ENCODE measurements around the gene CACNA2D4. TPM values are rescaled to one million over a fixed set of nuclear protein-coding genes. Genes with fewer than 3 reads are reported as not detected.

Gene CACNA2D4
- total RNA-seq, 1 experiment from 2014 or later = 1.7 TPM

DNA sequence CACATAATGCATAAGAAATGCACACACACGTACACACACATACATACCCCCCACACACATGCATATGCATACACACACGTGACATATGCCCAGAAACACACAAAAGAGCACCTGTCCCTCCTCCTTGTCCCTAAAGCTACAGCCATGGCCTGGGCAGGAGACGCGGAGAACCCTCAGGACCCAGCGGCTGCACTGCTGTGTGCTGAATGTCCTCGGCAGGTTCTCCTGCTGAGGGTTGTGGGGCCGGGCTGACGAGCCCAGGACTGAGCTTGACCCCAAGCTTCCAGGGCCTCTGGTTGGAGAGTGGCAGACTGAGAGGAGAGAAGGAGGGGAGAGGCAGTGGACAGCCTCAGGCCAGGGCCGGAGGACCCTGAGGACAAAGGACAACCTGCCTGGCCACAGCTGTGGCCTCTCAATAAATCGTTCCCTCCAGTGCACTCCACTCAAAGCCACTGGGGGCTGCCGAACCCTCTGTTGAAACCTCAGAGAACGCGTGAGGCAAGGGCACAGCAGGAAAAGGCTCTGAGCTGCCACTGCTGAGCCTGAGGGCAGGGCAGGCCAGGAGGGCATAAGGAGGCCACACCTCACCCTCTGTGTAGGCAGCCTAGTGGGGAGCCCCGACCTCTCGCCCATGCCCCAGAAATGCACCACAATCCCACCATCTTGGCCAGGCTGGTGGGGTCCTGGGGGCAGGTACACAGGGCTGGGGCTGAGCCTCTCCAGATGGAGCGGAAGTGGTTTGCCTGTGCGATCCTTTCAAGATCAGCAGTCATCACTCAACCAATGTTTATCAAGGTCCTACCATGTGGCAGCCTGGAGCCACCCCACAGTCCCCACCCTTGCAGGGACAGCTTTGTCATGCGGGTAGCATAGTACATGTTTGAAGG is 3.1 kb downstream of the CACNA2D4 start (continued):
- TF ChIP-seq EGR1 (IDR thresholded peaks at IDR 0.05; ENCODE audit: low read depth) = no peak
- TF ChIP-seq TCF7L2 (IDR thresholded peaks at IDR 0.05; ENCODE audit: borderline replicate concordance, extremely low read depth, insufficient read depth, insufficient read length) = no peak
- TF ChIP-seq, protein P1, sequence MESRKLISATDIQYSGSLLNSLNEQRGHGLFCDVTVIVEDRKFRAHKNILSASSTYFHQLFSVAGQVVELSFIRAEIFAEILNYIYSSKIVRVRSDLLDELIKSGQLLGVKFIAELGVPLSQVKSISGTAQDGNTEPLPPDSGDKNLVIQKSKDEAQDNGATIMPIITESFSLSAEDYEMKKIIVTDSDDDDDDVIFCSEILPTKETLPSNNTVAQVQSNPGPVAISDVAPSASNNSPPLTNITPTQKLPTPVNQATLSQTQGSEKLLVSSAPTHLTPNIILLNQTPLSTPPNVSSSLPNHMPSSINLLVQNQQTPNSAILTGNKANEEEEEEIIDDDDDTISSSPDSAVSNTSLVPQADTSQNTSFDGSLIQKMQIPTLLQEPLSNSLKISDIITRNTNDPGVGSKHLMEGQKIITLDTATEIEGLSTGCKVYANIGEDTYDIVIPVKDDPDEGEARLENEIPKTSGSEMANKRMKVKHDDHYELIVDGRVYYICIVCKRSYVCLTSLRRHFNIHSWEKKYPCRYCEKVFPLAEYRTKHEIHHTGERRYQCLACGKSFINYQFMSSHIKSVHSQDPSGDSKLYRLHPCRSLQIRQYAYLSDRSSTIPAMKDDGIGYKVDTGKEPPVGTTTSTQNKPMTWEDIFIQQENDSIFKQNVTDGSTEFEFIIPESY (IDR thresholded peaks at IDR 0.05; ENCODE audit: extremely low read depth, insufficient replicate concordance, low read length) = no peak
- no peak for TF ChIP-seq MAX (IDR thresholded peaks at IDR 0.05)

GRCh38 chr12:1914114-1914911 is 4.1 kb downstream of the CACNA2D4 start:
- no peak overlapping the region for H2AFZ ChIP-seq (ENCODE audit: low read depth, low read length, poor library complexity, severe bottlenecking)
- no peaks in the 10 kb centered on the region for H4K20me1 ChIP-seq (ENCODE audit: insufficient read depth)
- no TSS peak for BruUV-seq (replicated peaks)
- no peaks in the 10 kb centered on the region for H3K36me3 ChIP-seq (ENCODE audit: control insufficient read depth in 1 of 2, insufficient read depth in 2 of 2, low read length in 2 of 2)
- no peaks in the 10 kb centered on the region for H3K9me2 ChIP-seq (ENCODE audit: insufficient read depth)
- no peaks in the 10 kb centered on the region for H3K27me3 ChIP-seq (ENCODE audit: insufficient read depth, low read length)
- H3K4me2 ChIP-seq (ENCODE audit: low read length) = no peak overlapping the region
- no peak for DNase-seq (ENCODE audit: low read depth, low spot score)
- RAD21 ChIA-PET (ENCODE audit: low non-redundant PET in 1 of 2, low total read pairs in 2 of 2, uncharacterized antibody in 2 of 2, unreplicated experiment in 2 of 2) = no interaction called here
- no peaks in the 10 kb centered on the region for H3K79me2 ChIP-seq (ENCODE audit: insufficient read depth, low read length)
- peaks cover 0 to 7% of the 10 kb centered on the region in 2 experiments; a peak in 1 of 4 replicates for H3K4me1 ChIP-seq (ENCODE audit: control insufficient read depth in 1 of 2, insufficient read depth in 2 of 2, low read length in 2 of 2)
- no peaks in the 10 kb centered on the region for H3K9me3 ChIP-seq (ENCODE audit: control insufficient read depth in 1 of 2, insufficient read depth in 1 of 2, low read depth in 1 of 2, low read length in 2 of 2)
- ATAC-seq = no peak
- no peak overlapping the region for H3K9ac ChIP-seq (ENCODE audit: low read length)
- no peak overlapping the region for H3K27ac ChIP-seq (ENCODE audit: low read depth, low read length)
- intact Hi-C loops (cut with micrococcal nuclease) = no loop called here
- CTCF ChIA-PET = no interaction called here
- no peak overlapping the region for H3K4me3 ChIP-seq (replicated peaks in 1 of 2; ENCODE audit: low read depth in 1 of 2, low read length in 2 of 2)
- POLR2A ChIA-PET = no interaction called here
- TF ChIP-seq REST (IDR thresholded peaks at IDR 0.05; ENCODE audit: low read depth) (no peak), SIN3A (IDR thresholded peaks at IDR 0.05; ENCODE audit: low read depth) (no peak), ZNF274 (IDR thresholded peaks at IDR 0.05; ENCODE audit: low read depth, low read length) (no peak), POLR2AphosphoS5 (IDR thresholded peaks at IDR 0.05; ENCODE audit: low read depth, low read length) (no peak), YY1 (IDR thresholded peaks at IDR 0.05; ENCODE audit: extremely low read depth, insufficient replicate concordance, low read depth, low read length) (no peak), MAX (IDR thresholded peaks at IDR 0.05) (no peak), CTCF (IDR thresholded peaks at IDR 0.05 in 2 of 3, conservative IDR thresholded peaks at IDR 0.05 in 1 of 3; ENCODE audit: borderline replicate concordance in 1 of 3, insufficient read depth in 1 of 3, low read depth in 2 of 3, low read length in 2 of 3) (no peak), EGR1 (IDR thresholded peaks at IDR 0.05; ENCODE audit: low read depth) (no peak)
